ENCODE data around the gene TMEM190. TPM values are rescaled to one million over a fixed set of nuclear protein-coding genes. Genes with fewer than 3 reads are reported as not detected.

The TMEM190 gene
- total RNA-seq, 1 donor from 2014 or later, result not detected

DNA sequence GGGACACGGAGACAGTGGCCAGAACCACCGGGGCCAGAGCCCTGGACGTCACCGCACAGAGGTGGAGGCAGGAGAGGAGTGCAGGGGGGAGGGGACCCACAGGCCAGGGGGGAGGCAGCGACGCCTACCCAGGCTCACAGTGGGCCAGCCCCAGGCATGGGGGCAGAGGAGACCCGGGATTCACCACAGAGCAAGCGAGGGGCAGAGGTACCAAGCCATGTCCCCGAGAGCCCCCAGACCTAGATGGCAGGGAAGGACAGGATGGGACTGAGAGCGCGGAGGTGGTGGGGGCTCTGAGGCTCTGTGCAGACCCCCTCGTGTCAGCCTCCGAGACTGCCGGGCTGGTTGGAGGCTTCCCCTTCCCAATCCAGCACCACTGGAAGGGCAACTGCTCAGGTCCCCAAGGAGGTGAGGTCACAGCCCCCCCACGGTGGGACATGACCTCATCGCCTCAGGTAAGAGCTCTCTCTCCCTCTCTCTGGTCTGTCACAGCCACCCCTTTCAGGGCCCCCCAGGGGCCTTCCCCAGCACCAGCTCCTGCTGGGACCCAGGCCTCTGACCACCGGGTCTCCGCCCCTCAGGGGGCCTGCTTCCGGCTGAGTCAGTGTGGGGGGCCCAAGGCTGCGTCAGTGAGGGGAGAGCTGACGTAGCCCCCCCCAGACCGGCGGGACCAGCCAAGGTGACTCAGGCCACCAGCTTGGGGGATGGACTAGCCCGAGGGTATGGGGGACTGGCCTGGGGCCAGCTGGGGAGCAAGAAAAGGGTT is 4.1 kb upstream of the TMEM190 start:
- CTCF ChIA-PET, result no interaction called here
- intact Hi-C loops (cut with micrococcal nuclease), result no loop called here
- Mint-ChIP-seq H3K9me3 (no peaks in the 10 kb centered on the region), H3K27ac (no peak overlapping the region), H3K27me3 (peaks cover 43% of the 10 kb centered on the region), H3K4me3 (no peak overlapping the region), H3K36me3 (ENCODE audit: low read depth) (no peaks in the 10 kb centered on the region), H3K4me1 (peaks cover 14% of the 10 kb centered on the region)
- POLR2A ChIA-PET, result interaction anchor here (1.5 to 2.1 kb wide), 2 partner anchors 12 to 33 kb away, joined by 4 to 7 read pairs; partner anchors contain the start of genes KMT5C and TMEM238
- DNase-seq (no peak), ATAC-seq (ENCODE audit: low read depth) (no peak)
- TF ChIP-seq, protein P1, sequence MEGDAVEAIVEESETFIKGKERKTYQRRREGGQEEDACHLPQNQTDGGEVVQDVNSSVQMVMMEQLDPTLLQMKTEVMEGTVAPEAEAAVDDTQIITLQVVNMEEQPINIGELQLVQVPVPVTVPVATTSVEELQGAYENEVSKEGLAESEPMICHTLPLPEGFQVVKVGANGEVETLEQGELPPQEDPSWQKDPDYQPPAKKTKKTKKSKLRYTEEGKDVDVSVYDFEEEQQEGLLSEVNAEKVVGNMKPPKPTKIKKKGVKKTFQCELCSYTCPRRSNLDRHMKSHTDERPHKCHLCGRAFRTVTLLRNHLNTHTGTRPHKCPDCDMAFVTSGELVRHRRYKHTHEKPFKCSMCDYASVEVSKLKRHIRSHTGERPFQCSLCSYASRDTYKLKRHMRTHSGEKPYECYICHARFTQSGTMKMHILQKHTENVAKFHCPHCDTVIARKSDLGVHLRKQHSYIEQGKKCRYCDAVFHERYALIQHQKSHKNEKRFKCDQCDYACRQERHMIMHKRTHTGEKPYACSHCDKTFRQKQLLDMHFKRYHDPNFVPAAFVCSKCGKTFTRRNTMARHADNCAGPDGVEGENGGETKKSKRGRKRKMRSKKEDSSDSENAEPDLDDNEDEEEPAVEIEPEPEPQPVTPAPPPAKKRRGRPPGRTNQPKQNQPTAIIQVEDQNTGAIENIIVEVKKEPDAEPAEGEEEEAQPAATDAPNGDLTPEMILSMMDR (IDR thresholded peaks at IDR 0.05), result no peak

DNA sequence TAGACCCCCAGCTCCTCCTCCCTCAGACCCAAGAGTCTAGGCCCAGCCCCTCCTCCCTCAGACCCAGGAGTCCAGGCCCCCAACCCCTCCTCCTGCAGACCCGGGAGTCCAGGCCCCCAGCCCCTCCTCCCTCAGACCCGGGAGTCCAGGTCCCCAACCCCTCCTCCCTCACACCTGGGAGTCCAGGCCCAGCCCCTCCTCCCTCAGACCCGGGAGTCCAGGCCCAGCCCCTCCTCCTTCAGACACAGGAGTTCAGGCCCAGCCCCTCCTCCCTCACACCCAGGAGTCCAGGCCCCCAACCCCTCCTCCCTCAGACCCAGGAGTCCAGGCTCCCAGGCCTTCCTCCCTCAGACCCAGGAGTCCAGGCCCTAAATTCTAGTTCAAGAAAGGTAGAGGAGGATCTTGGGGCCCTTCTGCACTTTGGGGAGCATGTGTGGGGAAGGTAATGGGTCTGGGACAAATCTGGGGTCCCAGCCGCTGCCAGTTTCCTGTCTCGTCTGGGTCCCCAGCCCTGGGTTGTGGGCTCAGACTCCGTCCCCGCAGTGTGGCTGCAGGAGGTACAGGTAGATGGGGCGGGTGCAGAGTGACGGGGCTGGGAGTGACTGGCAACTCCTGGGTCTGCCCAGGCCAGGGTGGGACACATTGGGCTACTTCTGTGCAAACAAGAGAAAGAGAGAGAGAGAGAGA is 3.2 kb upstream of the TMEM190 start:
- Mint-ChIP-seq H3K27me3 (peaks cover 39% of the 10 kb centered on the region), H3K36me3 (ENCODE audit: low read depth) (no peaks in the 10 kb centered on the region), H3K27ac (no peak overlapping the region), H3K4me3 (no peak overlapping the region), H3K4me1 (peaks cover 14% of the 10 kb centered on the region), H3K9me3 (no peaks in the 10 kb centered on the region)
- no peak for DNase-seq
- CTCF ChIA-PET, result no interaction called here
- intact Hi-C loops (cut with micrococcal nuclease), result no loop called here
- POLR2A ChIA-PET, result interaction anchor here (1.5 to 2.1 kb wide), 2 partner anchors 11 to 34 kb away, joined by 4 to 7 read pairs; partner anchors contain the start of genes KMT5C and TMEM238
- no peak for ATAC-seq (ENCODE audit: low read depth)
- TF ChIP-seq, protein P1 (IDR thresholded peaks at IDR 0.05), result no peak

DNA sequence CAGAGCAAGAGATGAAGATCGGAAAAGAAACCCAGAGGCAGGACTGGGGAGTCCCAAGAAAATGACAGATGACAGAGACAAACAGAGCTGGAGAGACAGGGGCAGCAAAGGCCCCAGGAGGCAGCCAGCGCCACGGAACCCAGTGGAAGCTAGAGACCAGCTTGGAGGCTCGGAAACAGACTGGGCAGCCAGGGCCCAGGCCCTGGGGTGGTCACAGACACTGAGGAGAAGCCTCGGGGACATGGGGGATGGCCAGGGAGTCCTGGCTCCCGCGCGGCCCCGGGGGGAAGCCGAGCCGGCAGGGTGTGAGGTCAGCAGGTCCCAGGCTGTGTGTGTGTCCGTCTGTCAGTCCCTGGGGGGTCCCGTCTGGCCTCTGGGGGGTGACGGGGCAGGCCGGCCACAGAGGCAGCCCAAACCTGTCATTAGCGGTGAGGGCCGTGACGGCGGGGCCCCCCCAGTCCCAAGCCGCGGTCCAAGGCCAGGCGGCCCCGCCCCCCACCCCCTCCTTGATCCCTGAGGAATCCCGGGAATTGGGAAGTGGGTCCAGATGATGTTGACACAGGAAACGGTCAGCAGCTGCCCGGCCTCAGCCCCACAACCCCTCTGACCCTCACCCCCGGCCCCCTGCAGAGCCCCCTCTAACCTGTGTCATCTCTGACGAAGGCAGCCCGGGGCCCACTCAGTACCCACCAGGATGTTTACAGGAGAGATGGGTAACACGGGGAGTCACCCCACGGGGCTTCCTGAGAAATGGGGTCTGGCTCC is 2.5 kb upstream of the TMEM190 start:
- ChIA-PET CTCF (no interaction called here), POLR2A (no interaction called here)
- Mint-ChIP-seq H3K36me3 (ENCODE audit: low read depth) (no peaks in the 10 kb centered on the region), H3K27me3 (peaks cover 39% of the 10 kb centered on the region), H3K4me1 (peaks cover 14% of the 10 kb centered on the region), H3K27ac (no peak overlapping the region), H3K4me3 (no peak overlapping the region), H3K9me3 (no peaks in the 10 kb centered on the region)
- no peak for ATAC-seq (ENCODE audit: low read depth)
- DNase-seq, result no peak
- intact Hi-C loops (cut with micrococcal nuclease), result no loop called here
- TF ChIP-seq, protein P1 (IDR thresholded peaks at IDR 0.05), result no peak

DNA sequence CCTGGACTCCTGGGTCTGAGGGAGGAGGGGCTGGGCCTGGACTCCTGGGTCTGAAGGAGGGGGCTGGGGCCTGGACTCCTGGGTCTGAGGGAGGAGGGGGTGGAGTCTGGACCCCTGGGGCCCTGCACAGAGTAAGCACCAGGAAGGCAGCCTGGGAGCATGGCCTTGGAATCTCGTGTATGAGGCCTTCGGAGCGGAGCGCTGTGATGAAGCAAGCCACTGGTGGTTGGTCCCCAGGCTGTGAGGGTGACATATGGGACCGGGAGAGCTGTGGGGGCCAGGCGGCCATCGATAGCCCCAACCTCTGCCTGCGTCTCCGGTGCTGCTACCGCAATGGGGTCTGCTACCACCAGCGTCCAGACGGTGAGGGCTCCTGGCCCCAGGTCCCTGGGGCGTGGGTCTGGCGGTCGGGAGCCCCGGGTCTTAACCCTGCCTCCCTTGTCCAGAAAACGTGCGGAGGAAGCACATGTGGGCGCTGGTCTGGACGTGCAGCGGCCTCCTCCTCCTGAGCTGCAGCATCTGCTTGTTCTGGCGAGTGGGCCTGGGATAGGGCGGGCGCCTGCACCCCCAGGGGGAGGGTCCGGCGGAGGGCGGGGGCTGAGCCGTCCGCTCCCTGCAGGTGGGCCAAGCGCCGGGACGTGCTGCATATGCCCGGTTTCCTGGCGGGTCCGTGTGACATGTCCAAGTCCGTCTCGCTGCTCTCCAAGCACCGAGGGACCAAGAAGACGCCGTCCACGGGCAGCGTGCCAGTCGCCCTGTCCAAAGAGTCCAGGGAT is 918 bp downstream of the TMEM190 start:
- POLR2A ChIA-PET, result no interaction called here
- DNase-seq, result no peak
- Mint-ChIP-seq H3K27ac (no peak overlapping the region), H3K4me3 (no peak overlapping the region), H3K36me3 (ENCODE audit: low read depth) (no peaks in the 10 kb centered on the region), H3K4me1 (peaks cover 6% of the 10 kb centered on the region), H3K9me3 (no peaks in the 10 kb centered on the region), H3K27me3 (peaks cover 18% of the 10 kb centered on the region)
- no peak for ATAC-seq (ENCODE audit: low read depth)
- intact Hi-C loops (cut with micrococcal nuclease), result no loop called here
- TF ChIP-seq, protein P1 (IDR thresholded peaks at IDR 0.05), result no peak
- CTCF ChIA-PET, result no interaction called here

All from activated B cell treated with CpG ODN at 0.5 μM for 24 hours (primary cell).